DMS79 treated with DMSO at 0.1 percent for 48 hours (cell line): Measurements from ENCODE around the gene VAV3.

Experiments used
- DNase-seq: peaks from one replicate; lab custom pipeline; 2025; lab: John Stamatoyannopoulos, UW

The VAV3 gene

DNA sequence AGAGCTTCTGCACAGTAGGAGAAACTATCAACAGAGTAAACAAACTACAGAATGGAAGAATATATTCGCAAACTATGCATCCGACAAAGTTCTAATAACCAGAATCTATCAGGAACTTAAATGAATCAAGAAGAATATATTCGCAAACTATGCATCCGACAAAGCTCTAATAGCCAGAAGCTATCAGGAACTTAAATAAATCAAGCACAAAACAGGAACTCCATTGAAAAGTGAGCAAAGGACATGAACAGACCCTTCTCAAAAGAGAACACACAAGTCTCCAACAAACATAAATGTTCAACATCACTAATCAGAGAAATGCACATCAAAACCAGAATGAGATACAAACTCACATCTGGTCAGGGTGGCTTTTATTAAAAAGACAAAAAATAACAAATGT, 126.9 kb downstream of the VAV3 start:
- DNase-seq = no peak

DNA sequence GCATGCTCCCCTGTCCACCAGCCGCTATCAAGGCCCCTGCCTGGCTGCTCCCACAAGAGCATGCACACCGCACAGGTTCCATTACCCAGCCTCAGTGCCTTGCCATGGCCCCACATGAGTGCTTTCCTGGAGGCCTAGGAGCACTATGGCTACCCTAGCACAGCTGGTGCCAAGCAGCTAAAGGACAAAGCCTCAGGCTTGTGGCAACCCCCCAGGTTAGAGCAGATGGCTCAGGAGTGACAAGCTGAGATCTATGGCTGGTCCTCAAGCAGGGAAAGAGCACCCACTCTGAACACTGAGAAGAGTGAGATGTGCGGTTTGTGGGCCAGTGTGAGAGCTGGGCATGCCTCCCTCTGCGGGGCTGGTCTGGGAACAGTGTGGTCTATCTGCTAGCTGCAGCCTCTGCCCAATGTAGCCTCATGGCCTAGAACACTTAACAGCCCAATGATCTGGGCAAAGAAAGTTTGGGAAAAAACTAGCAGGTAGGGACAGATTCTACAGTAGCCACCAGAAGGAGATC, 129.8 kb downstream of the VAV3 start:
- no peak for DNase-seq

- no peak for DNase-seq
These were observed 131.9 kb downstream of the VAV3 start for GRCh38 chr1:107833061-107833460.

- DNase-seq = peak; percentile 17
These were observed 133.1 kb downstream of the VAV3 start for GRCh38 chr1:107831921-107832320.

- no peak for DNase-seq
These were observed 134.5 kb downstream of the VAV3 start for GRCh38 chr1:107830526-107830925.

DNA sequence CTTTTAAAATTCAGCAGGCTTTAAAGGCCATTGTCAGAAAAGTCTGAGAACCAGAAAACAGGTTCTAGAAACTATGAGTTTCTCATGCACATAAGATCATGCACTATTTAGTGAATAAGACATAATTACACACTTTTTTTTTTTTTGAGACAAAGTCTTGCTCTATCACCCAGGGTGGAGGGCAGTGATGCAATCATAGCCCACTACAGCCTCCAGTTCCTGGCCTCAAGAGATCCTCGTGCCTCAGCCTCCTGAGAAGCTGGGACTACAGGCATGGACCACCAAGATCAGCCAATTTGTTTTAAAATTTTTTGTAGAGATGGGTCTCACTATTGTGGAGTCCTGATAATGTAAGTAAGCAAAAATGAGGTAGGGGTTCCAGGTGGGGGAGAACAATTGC, 134.9 kb downstream of the VAV3 start:
- DNase-seq = no peak

GRCh38 chr1:107829036-107829770, 135.8 kb downstream of the VAV3 start:
- DNase-seq = no peak

- no peak for DNase-seq
These were observed 140.0 kb downstream of the VAV3 start for GRCh38 chr1:107824946-107825345.

GRCh38 chr1:107821340-107821739, 143.6 kb downstream of the VAV3 start:
- DNase-seq = no peak

DNA sequence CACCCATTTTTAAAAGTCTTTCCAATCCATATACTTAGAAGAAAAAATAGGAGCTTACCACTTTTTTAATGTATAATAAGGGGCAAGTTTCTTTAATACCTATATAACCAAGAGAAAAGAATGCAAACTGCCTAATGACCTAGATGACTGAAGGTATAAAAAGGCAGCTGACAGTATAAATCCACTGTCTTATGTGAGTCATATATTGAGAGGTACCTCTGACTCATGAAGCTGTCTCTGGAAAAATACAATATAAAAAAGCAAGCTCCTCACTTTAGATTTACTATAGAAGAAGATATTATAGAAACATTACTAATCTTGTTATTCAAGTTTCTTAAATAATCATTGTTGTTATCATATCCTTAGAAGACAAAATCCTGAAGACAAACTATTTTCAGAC, 144.2 kb downstream of the VAV3 start:
- DNase-seq = no peak

DNA sequence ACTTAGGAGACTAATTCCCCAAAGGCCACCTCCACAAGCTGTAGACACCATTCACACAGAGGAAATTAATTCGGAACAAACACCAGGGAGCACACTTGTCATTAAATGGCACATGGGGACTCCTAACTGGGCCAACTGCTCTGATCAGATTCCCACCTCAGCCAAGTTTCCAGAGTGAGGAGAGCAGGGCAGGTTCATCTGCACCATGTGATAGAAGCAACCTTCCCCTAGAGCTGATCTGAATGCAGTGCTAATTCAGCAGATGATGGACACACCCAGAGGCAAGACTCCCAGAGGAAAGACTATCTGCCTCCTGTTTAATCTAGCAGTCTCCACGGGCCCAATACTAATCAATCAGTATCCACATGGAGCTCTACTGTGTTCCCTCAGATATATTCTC, 147.0 kb downstream of the VAV3 start:
- DNase-seq = no peak

GRCh38 chr1:107817206-107817605, 147.8 kb downstream of the VAV3 start:
- no peak for DNase-seq

- DNase-seq = no peak
These were observed 154.6 kb downstream of the VAV3 start for GRCh38 chr1:107810291-107810951.

DNA sequence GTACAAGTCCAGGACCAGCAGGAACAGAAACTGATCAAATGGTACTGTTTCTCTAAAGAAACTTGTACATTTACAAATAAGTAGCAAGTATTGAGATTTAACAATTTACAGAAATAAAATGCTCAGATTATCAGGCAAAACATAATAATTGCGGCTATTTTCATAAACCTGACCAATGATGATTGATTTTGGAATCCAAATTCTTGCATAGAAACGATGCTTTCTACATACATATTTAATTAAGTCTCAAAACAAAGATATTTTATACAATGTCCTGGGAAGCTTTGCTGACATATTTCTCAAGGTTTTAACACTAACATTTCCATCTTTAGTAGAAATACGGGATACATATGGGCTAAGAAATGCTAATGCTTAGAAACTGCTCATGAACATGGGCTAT, 157.1 kb downstream of the VAV3 start:
- no peak for DNase-seq

- DNase-seq = no peak
These were observed 157.6 kb downstream of the VAV3 start for GRCh38 chr1:107807405-107807804.

GRCh38 chr1:107806902-107807301, 158.1 kb downstream of the VAV3 start:
- no peak for DNase-seq

- no peak for DNase-seq
These were observed 160.2 kb downstream of the VAV3 start for GRCh38 chr1:107804741-107805140.

DNA sequence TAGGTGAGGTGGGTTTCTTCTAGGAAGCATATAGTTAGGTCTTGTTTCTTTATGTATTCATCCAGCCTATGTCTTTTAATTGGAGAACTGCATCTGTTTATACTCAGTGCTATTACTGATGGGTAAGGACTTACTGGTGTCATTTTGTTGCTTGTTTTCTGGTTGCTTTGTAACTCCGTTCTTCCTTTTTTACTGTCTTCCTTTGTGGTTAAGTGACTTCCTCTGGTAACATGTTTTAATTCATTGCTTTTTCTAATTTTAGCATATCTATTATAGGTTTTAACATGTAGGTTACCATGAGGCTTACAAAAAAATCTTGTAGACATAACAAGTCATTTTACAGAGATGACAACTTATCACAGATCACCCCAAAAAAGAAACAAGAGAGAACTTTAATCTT, 160.8 kb downstream of the VAV3 start:
- DNase-seq = no peak

DNA sequence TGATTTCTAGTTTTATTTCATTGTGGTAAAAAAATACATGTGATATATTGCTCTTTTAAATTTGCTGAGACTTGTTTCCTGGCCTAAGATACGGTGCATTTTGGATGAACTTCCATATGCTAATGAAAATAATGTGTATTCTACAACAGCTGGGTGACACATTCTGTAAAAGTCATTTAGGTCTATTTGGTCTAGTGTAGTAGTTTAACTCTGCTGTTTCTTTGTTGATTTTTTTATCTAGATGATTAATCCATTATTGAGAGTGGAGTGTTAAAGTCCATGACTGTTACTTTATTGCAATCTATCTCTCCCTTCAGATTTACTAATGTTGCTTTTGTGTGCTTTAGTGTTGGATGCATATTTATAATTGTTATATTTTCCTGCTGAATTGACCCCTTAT, 161.4 kb downstream of the VAV3 start:
- no peak for DNase-seq

GRCh38 chr1:107802654-107803053, 162.3 kb downstream of the VAV3 start:
- no peak for DNase-seq

DNA sequence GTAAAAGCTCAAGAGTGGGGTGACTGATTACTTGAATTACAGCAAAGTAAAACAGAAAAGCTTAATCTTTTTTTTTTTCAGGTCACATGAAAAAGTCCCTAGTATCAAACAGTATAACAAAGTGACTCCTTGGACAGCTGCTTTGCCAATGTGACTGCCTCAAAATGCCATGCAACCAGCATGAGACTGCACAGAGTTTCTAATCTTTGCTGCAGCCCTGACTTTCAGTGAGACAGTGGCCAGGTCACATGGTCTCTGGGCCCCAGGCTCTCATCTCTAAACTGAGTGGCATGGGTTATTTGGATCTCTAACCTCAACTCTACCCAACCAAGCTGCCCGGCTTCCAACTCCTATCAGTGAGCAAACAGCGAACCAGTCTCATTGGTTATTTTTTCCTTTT, 169.0 kb downstream of the VAV3 start:
- no peak for DNase-seq

- no peak for DNase-seq
These were observed 169.5 kb downstream of the VAV3 start for GRCh38 chr1:107795441-107795840.

DNA sequence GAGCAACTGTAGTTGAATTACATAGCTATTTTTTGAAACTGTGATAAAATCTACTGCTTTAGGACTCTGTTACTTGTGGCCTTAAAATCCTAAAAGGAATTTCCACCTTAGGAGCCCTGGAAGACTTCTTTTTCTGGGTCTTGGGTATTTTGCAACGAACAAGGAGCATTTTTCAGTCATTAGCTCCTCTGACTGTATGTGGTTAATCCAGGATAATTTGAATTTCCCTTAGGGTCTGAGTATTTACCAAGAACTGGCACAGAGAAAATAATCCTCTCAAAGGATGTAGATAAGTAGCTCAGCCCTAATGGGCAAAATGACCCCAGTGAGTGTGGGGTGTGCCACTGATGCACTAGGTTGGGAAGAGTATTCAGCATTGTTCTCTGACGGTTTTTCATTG, 170.4 kb downstream of the VAV3 start:
- DNase-seq = no peak
